Neuronal stem cell (in vitro differentiated cells): ENCODE measurements around the gene FARP1.

Source experiments
- DNase-seq: peaks from one replicate; pipeline ENCODE4 v3.0.0-alpha.2; 2013; ENCODE audit warnings: low spot score
- H2AFZ ChIP-seq: one replicate; pipeline ENCODE4 v1.6.1; 2013; ENCODE audit warnings: mild to moderate bottlenecking, low read length, inconsistent platforms
- H2AK5ac ChIP-seq: 2 replicates; pipeline ENCODE4 v1.6.1; 2013; ENCODE audit warnings: low read depth, mild to moderate bottlenecking, inconsistent platforms, low read length, moderate library complexity, mixed read lengths
- H2BK120ac ChIP-seq: 2 replicates; pipeline ENCODE4 v1.6.1; 2013; ENCODE audit warnings: low read depth, mild to moderate bottlenecking, inconsistent platforms, low read length, moderate library complexity, mixed read lengths
- H2BK12ac ChIP-seq: one replicate; pipeline ENCODE4 v1.6.1; 2013; ENCODE audit warnings: low read length, inconsistent platforms
- H2BK15ac ChIP-seq: 2 replicates; pipeline ENCODE4 v1.6.1; 2013; ENCODE audit warnings: mild to moderate bottlenecking, low read length, inconsistent platforms, mixed read lengths
- H2BK5ac ChIP-seq: one replicate; pipeline ENCODE4 v1.6.1; 2013; ENCODE audit warnings: inconsistent platforms, mild to moderate bottlenecking, low read length, moderate library complexity
- H3K14ac ChIP-seq: one replicate; pipeline ENCODE4 v1.6.1; 2013; ENCODE audit warnings: low read length, inconsistent platforms
- H3K18ac ChIP-seq: 2 replicates; pipeline ENCODE4 v1.6.1; 2013; ENCODE audit warnings: low read length, inconsistent platforms
- H3K23ac ChIP-seq: 2 replicates; pipeline ENCODE4 v1.6.1; 2013; ENCODE audit warnings: low read depth, mild to moderate bottlenecking, mixed read lengths, low read length, inconsistent platforms; ENCODE audit not compliant: poor library complexity
- H3K27ac ChIP-seq: replicated peaks from 3 replicates; pipeline ENCODE4 v1.5.1; 2013; ENCODE audit warnings: low read length, inconsistent platforms
- H3K27me3 ChIP-seq, 3 experiments: 2 replicates each; pipeline ENCODE4 v1.6.1; 2013; ENCODE audit warnings: low read length in 3 of 3, mild to moderate bottlenecking in 2 of 3, inconsistent platforms in 1 of 3, low read depth in 1 of 3, mixed read lengths in 1 of 3, moderate library complexity in 1 of 3; ENCODE audit not compliant: control insufficient read depth in 3 of 3, insufficient read depth in 3 of 3
- H3K36me3 ChIP-seq, 2 donors: replicated peaks in 1 of 2; 2 replicates each; pipeline ENCODE4 v1.6.1; 2013; ENCODE audit warnings: low read length in 2 of 2; ENCODE audit not compliant: control insufficient read depth in 2 of 2, insufficient read depth in 2 of 2
- H3K4ac ChIP-seq: 2 replicates; pipeline ENCODE4 v1.6.1; 2013; ENCODE audit warnings: inconsistent platforms, mild to moderate bottlenecking, low read length, moderate library complexity
- H3K4me1 ChIP-seq, 2 donors: 1 replicate in 1 of 2; 2 replicates in 1 of 2; pipeline ENCODE4 v1.6.1; 2013; ENCODE audit warnings: low read length in 2 of 2, low read depth in 1 of 2; ENCODE audit not compliant: control insufficient read depth in 2 of 2, insufficient read depth in 1 of 2
- H3K4me2 ChIP-seq: one replicate; pipeline ENCODE4 v1.6.1; 2013; ENCODE audit warnings: mild to moderate bottlenecking, low read length, inconsistent platforms; ENCODE audit not compliant: insufficient read depth, poor library complexity, severe bottlenecking
- H3K4me3 ChIP-seq, 2 donors: 2 replicates each; pipeline ENCODE4 v1.5.1; 2013; ENCODE audit warnings: low read length in 2 of 2, mild to moderate bottlenecking in 2 of 2, inconsistent platforms in 1 of 2, moderate library complexity in 1 of 2
- H3K79me1 ChIP-seq: one replicate; pipeline ENCODE4 v1.6.1; 2013; ENCODE audit warnings: low read depth, mild to moderate bottlenecking, inconsistent platforms, low read length, moderate library complexity
- H3K9ac ChIP-seq: one replicate; pipeline ENCODE4 v1.6.1; 2013; ENCODE audit warnings: mild to moderate bottlenecking, low read depth, low read length, inconsistent platforms; ENCODE audit not compliant: poor library complexity
- H3K9me3 ChIP-seq, 2 donors: replicated peaks in 1 of 2; 2 replicates each; pipeline versions ENCODE3 to v1.6.1; 2013; ENCODE audit warnings: low read length in 2 of 2, mild to moderate bottlenecking in 2 of 2, inconsistent platforms in 1 of 2, low read depth in 1 of 2, mixed read lengths in 1 of 2, moderate library complexity in 1 of 2; ENCODE audit not compliant: control insufficient read depth in 2 of 2, insufficient read depth in 1 of 2
- H4K8ac ChIP-seq: one replicate; pipeline ENCODE4 v1.6.1; 2013; ENCODE audit warnings: low read depth, mild to moderate bottlenecking, inconsistent platforms, low read length, moderate library complexity
- H4K91ac ChIP-seq: one replicate; pipeline ENCODE4 v1.6.1; 2013; ENCODE audit warnings: low read length, low read depth, mild to moderate bottlenecking, inconsistent platforms; ENCODE audit not compliant: poor library complexity
- WGBS, 2 donors: extraction: QIAGEN DNeasy Blood & Tissue Kit; methylation state at CpG; one replicate each; pipeline ENCODE4 v1.1.7; 2013; ENCODE audit warnings: missing lambda C conversion rate in 2 of 2, mixed read lengths in 1 of 2; ENCODE audit not compliant: insufficient read length in 2 of 2, insufficient replicate concordance in 1 of 2; ENCODE audit errors: extremely low coverage in 2 of 2; 5-methylcytosine and 5-hydroxymethylcytosine counted together

The FARP1 gene

GRCh38 chr13:98280176-98280510, 137.2 kb downstream of the FARP1 start:
- H2AFZ ChIP-seq: peak overlapping the region; percentile 68
- no peaks in the 10 kb centered on the region for H3K9me3 ChIP-seq
- H3K79me1 ChIP-seq: peaks cover 6% of the 10 kb centered on the region
- no peak overlapping the region for H2BK12ac ChIP-seq
- WGBS, 2 donors: no CpG with 5 or more reads among the region's 10 CpGs
- H2AK5ac ChIP-seq: no peak overlapping the region
- H3K36me3 ChIP-seq: no peaks in the 10 kb centered on the region
- H2BK120ac ChIP-seq: no peak overlapping the region
- H4K91ac ChIP-seq: no peak overlapping the region
- H2BK5ac ChIP-seq: no peak overlapping the region
- no peak overlapping the region for H3K14ac ChIP-seq
- H3K27me3 ChIP-seq: no peaks in the 10 kb centered on the region
- peak overlapping the region; percentile 65 for H2BK15ac ChIP-seq
- peaks cover 25 to 27% of the 10 kb centered on the region in 2 donors for H3K4me1 ChIP-seq
- no peak for DNase-seq
- H3K27ac ChIP-seq: peak overlapping the region; percentile 8
- no peak overlapping the region for H3K4ac ChIP-seq
- no peak overlapping the region for H4K8ac ChIP-seq
- H3K18ac ChIP-seq: peak overlapping the region; percentile 85
- no peak overlapping the region for H3K4me2 ChIP-seq
- peak overlapping the region; percentile 13 for H3K9ac ChIP-seq
- no peak overlapping the region for H3K4me3 ChIP-seq
- peak overlapping the region; percentile 49 for H3K23ac ChIP-seq

DNA sequence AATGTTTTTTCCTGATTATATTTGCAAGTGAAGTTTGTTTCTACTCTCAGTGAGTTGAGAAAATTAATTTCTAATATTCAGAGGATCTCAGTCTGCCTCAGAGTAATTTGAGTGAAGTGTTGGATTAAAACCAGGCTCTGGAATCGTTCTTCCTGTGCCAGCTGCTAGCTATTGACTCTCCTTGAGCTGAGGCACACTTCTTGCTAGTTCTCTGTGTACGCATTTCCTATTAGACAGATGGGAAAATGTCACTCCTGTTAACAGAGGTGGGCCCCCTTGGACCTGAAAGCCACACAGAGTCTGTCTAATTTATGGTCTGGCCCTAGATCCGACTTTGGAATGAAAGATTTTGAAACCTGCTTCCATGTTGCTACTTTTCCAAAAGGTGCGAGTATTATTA, 141.8 kb downstream of the FARP1 start:
- no CpG with 5 or more reads among the region's 4 CpGs for WGBS, 2 donors
- Histone ChIP-seq H4K8ac (no peak overlapping the region), H2AK5ac (no peak overlapping the region), H3K27ac (no peak overlapping the region), H3K4me3 (no peak overlapping the region), H2AFZ (no peak overlapping the region), H3K4me1 (peaks cover 22 to 24% of the 10 kb centered on the region in 2 donors), H3K14ac (no peak overlapping the region), H2BK120ac (no peak overlapping the region), H3K4me2 (no peak overlapping the region), H3K4ac (no peak overlapping the region), H3K79me1 (peaks cover 2% of the 10 kb centered on the region), H3K9me3 (no peaks in the 10 kb centered on the region), H4K91ac (no peak overlapping the region), H2BK12ac (no peak overlapping the region), H3K18ac (no peak overlapping the region), H2BK5ac (no peak overlapping the region), H3K27me3 (no peaks in the 10 kb centered on the region), H3K23ac (no peak overlapping the region), H2BK15ac (no peak overlapping the region), H3K9ac (no peak overlapping the region), H3K36me3 (no peaks in the 10 kb centered on the region)
- no peak for DNase-seq

GRCh38 chr13:98285317-98285716, 142.4 kb downstream of the FARP1 start:
- Histone ChIP-seq H2BK120ac (no peak overlapping the region), H3K18ac (no peak overlapping the region), H3K23ac (no peak overlapping the region), H2AK5ac (no peak overlapping the region), H2BK5ac (no peak overlapping the region), H3K9me3 (no peaks in the 10 kb centered on the region), H3K9ac (no peak overlapping the region), H3K79me1 (peaks cover under 1% of the 10 kb centered on the region), H4K91ac (no peak overlapping the region), H2BK15ac (no peak overlapping the region), H3K4ac (no peak overlapping the region), H2AFZ (no peak overlapping the region), H3K4me1 (peaks cover 16 to 19% of the 10 kb centered on the region in 2 donors), H3K4me2 (no peak overlapping the region), H3K27me3 (no peaks in the 10 kb centered on the region), H3K14ac (no peak overlapping the region), H3K27ac (no peak overlapping the region), H2BK12ac (no peak overlapping the region), H3K4me3 (no peak overlapping the region), H3K36me3 (no peaks in the 10 kb centered on the region), H4K8ac (no peak overlapping the region)
- no CpG with 5 or more reads among the region's 4 CpGs for WGBS, 2 donors
- no peak for DNase-seq

GRCh38 chr13:98285852-98286594, 143.1 kb downstream of the FARP1 start:
- H2BK12ac ChIP-seq: no peak overlapping the region
- no peak overlapping the region for H2AK5ac ChIP-seq
- no peaks in the 10 kb centered on the region for H3K9me3 ChIP-seq
- H2BK5ac ChIP-seq: no peak overlapping the region
- no peak overlapping the region for H2AFZ ChIP-seq
- no peak overlapping the region for H3K27ac ChIP-seq
- H4K91ac ChIP-seq: no peak overlapping the region
- no peak overlapping the region for H3K18ac ChIP-seq
- H3K4ac ChIP-seq: no peak overlapping the region
- H2BK15ac ChIP-seq: no peak overlapping the region
- H3K36me3 ChIP-seq: no peaks in the 10 kb centered on the region
- DNase-seq: no peak
- no peak overlapping the region for H3K4me3 ChIP-seq
- H3K79me1 ChIP-seq: no peaks in the 10 kb centered on the region
- H3K27me3 ChIP-seq: no peaks in the 10 kb centered on the region
- H3K4me1 ChIP-seq: peaks cover 16 to 18% of the 10 kb centered on the region in 2 donors
- no peak overlapping the region for H3K9ac ChIP-seq
- H3K4me2 ChIP-seq: no peak overlapping the region
- no peak overlapping the region for H3K14ac ChIP-seq
- WGBS, 2 donors: no CpG with 5 or more reads among the region's 12 CpGs
- no peak overlapping the region for H2BK120ac ChIP-seq
- no peak overlapping the region for H3K23ac ChIP-seq
- no peak overlapping the region for H4K8ac ChIP-seq
